ENCODE data around the gene HS6ST2.
A peak's percentile ranks its signal among the peaks of the same experiment; 100 is the strongest.

GRCh38 chrX:132612821-132613564, 345.4 kb downstream of the HS6ST2 start:
- peak in 2 of 3 donors; percentile 32 to 39 for TF ChIP-seq CTCF (IDR thresholded peaks at IDR 0.05)
- TF ChIP-seq POLR2A (IDR thresholded peaks at IDR 0.05), result no peak
